Measurements from ENCODE around the gene PRICKLE4. TPM values are rescaled to one million over a fixed set of nuclear protein-coding genes. Genes with fewer than 3 reads are reported as not detected.

The PRICKLE4 gene
- total RNA-seq, 1 donor from 2014 or later: not detected

GRCh38 chr6:41814629-41815028 is 34.0 kb downstream of the PRICKLE4 start:
- H3K4me1 Mint-ChIP-seq: peaks cover 9% of the 10 kb centered on the region

DNA sequence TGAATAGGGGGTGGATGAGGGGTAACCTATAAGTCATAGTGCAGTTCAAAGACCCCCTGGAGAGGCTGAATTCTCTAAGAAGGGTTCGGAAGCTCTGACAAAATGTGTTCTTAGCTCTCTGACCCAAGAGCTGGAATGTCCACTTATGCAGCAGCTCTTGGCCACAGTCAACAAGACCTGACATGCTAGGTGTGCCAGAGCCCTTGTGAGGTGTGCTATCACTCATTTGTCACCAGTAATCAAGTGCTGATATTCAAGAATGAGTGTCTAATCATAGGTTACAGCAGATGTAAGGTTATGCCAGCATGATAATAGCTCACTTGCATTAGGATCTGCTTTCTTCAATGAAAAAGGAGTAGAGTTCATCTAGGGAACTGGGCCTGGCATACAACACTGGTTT is 35.0 kb downstream of the PRICKLE4 start:
- no peak overlapping the region for H3K27ac Mint-ChIP-seq
- Histone ChIP-seq H3K4me1 (no peaks in the 10 kb centered on the region), H3K27me3 (no peaks in the 10 kb centered on the region), H3K9ac (no peak overlapping the region), H3F3A (ENCODE audit: low read depth) (no peaks in the 10 kb centered on the region), H4K20me1 (ENCODE audit: low read depth) (peaks cover 8% of the 10 kb centered on the region), H3K36me3 (no peaks in the 10 kb centered on the region), H3K4me3 (no peak overlapping the region), H3K9me3 (ENCODE audit: low read depth) (no peaks in the 10 kb centered on the region), H2AFZ (replicated peaks) (no peak overlapping the region), H3K27ac (no peak overlapping the region), H3K79me2 (ENCODE audit: low read depth) (peaks cover 7% of the 10 kb centered on the region), H3K4me2 (no peak overlapping the region)
- no peaks in the 10 kb centered on the region for H3K36me3 Mint-ChIP-seq
- no peak overlapping the region for H3K4me3 Mint-ChIP-seq
- TF ChIP-seq EZH2phosphoT487 (IDR thresholded peaks at IDR 0.05) (no peak), CTCF (IDR thresholded peaks at IDR 0.05) (no peak), EZH2 (IDR thresholded peaks at IDR 0.05) (no peak)
- no peaks in the 10 kb centered on the region for H3K9me3 Mint-ChIP-seq
- H3K4me1 Mint-ChIP-seq: peaks cover 9% of the 10 kb centered on the region
- no peaks in the 10 kb centered on the region for H3K27me3 Mint-ChIP-seq (ENCODE audit: insufficient read depth, low read depth)
- DNase-seq (ENCODE audit: low spot score): no peak

More at GRCh38 chr6:41814629-41815028, 34.0 kb downstream of the PRICKLE4 start:
- no peak overlapping the region for H2AFZ ChIP-seq (replicated peaks)
- no peak overlapping the region for H3K4me2 ChIP-seq
- H3K27me3 ChIP-seq: no peaks in the 10 kb centered on the region
- Mint-ChIP-seq H3K27me3 (ENCODE audit: insufficient read depth, low read depth) (no peaks in the 10 kb centered on the region), H3K27ac (no peak overlapping the region), H3K9me3 (no peaks in the 10 kb centered on the region), H3K36me3 (no peaks in the 10 kb centered on the region), H3K4me3 (no peak overlapping the region)
- H3K4me1 ChIP-seq: no peaks in the 10 kb centered on the region
- H3K79me2 ChIP-seq (ENCODE audit: low read depth): peaks cover 7% of the 10 kb centered on the region
- no peaks in the 10 kb centered on the region for H3F3A ChIP-seq (ENCODE audit: low read depth)
- H4K20me1 ChIP-seq (ENCODE audit: low read depth): peaks cover 2% of the 10 kb centered on the region
- no peaks in the 10 kb centered on the region for H3K9me3 ChIP-seq (ENCODE audit: low read depth)
- H3K36me3 ChIP-seq: no peaks in the 10 kb centered on the region
- DNase-seq (ENCODE audit: low spot score): no peak
- no peak overlapping the region for H3K4me3 ChIP-seq
- H3K27ac ChIP-seq: no peak overlapping the region
- TF ChIP-seq CTCF (IDR thresholded peaks at IDR 0.05) (no peak), EZH2phosphoT487 (IDR thresholded peaks at IDR 0.05) (no peak), EZH2 (IDR thresholded peaks at IDR 0.05) (no peak)
- H3K9ac ChIP-seq: no peak overlapping the region

GRCh38 chr6:41818271-41819054 is 37.9 kb downstream of the PRICKLE4 start:
- TF ChIP-seq EZH2 (IDR thresholded peaks at IDR 0.05): no peak
- TF ChIP-seq CTCF (IDR thresholded peaks at IDR 0.05): no peak
- TF ChIP-seq EZH2phosphoT487 (IDR thresholded peaks at IDR 0.05): no peak
- Mint-ChIP-seq H3K9me3 (no peaks in the 10 kb centered on the region), H3K4me1 (peaks cover 9% of the 10 kb centered on the region), H3K27ac (no peak overlapping the region), H3K4me3 (no peak overlapping the region), H3K27me3 (ENCODE audit: insufficient read depth, low read depth) (no peaks in the 10 kb centered on the region), H3K36me3 (no peaks in the 10 kb centered on the region)
- Histone ChIP-seq H3K9me3 (ENCODE audit: low read depth) (no peaks in the 10 kb centered on the region), H3K4me3 (no peak overlapping the region), H3K27me3 (no peaks in the 10 kb centered on the region), H3K27ac (no peak overlapping the region), H3K4me1 (no peaks in the 10 kb centered on the region), H3K4me2 (no peak overlapping the region), H3K36me3 (no peaks in the 10 kb centered on the region), H2AFZ (replicated peaks) (no peak overlapping the region), H3K79me2 (ENCODE audit: low read depth) (no peaks in the 10 kb centered on the region), H4K20me1 (ENCODE audit: low read depth) (peaks cover 10% of the 10 kb centered on the region), H3F3A (ENCODE audit: low read depth) (no peaks in the 10 kb centered on the region), H3K9ac (no peak overlapping the region)
- DNase-seq (ENCODE audit: low spot score): no peak

Data from neural progenitor cell (in vitro differentiated cells).